NB4 (cell line): ENCODE data around the gene S1PR1.

Experiments used
- DNase-seq: peaks from one replicate; pipeline ENCODE4 v3.0.0; 2010; ENCODE audit warnings: low read depth
- H3K4me3 ChIP-seq: one replicate; pipeline ENCODE4 v1.5.1; 2011; ENCODE audit warnings: mild to moderate bottlenecking, low read depth, low read length, moderate library complexity
- MYC ChIP-seq: IDR thresholded peaks from 2 replicates; pipeline ENCODE4 v1.6.1; 2011; ENCODE audit warnings: low read depth, low read length
- POLR2A ChIP-seq: IDR thresholded peaks from 2 replicates; pipeline ENCODE4 v1.6.1; 2011; ENCODE audit warnings: mild to moderate bottlenecking; ENCODE audit not compliant: insufficient read length; ENCODE audit errors: extremely low read depth
- TF ChIP-seq, protein P1 (sequence below): IDR thresholded peaks from 2 replicates; pipeline ENCODE4 v1.6.1; 2011; ENCODE audit warnings: low read depth, low read length
- TF ChIP-seq, protein P2 (sequence below): IDR thresholded peaks from one replicate; pipeline ENCODE4 v1.5.1; 2012; ENCODE audit warnings: low read depth, low read length

S1PR1 gene

DNA sequence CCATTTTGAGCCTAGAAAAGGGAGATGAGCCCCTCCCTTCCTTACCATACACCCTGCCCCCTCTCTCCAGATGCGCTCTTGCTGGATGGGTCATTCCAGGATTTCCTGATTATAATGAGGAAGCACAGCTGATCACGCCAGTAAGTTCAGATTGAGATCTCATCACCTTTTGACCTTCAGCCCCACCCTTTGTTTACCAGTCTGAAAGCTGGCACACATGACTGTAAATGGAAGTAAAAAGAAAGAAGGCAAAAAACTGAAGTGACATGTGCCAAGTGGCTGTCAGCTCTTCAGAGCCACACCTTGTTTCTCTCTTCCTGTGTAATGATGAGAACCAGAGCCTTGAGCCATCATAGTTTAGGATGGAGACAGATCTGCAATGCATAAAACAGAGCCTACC is 27.9 kb downstream of the S1PR1 start:
- DNase-seq, result peak; percentile 4
- H3K4me3 ChIP-seq, result no peak overlapping the region
- TF ChIP-seq, protein P1, sequence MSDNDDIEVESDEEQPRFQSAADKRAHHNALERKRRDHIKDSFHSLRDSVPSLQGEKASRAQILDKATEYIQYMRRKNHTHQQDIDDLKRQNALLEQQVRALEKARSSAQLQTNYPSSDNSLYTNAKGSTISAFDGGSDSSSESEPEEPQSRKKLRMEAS, result 0 out of 2 replicates have a peak, but pooled peaks have one; percentile 14
- TF ChIP-seq MYC, result no peak

DNA sequence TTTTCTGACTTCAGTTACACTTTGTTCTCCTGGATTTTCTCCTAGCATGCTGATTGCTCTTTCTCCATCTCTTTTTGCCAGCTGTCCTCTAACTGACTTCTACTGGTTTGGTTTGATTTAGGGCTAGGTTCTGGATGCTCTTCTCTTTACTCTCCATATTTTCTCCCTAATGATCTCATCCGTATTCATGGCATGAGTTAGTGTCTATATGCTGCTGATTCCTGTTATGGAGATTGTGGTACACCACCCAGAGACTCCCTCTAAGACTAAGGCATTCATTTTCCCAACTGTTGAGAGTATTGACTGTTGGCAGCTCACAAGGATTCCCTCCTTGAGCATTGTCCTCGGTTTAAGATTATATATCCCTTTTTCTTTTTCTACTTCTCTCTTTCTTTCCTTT is 28.9 kb downstream of the S1PR1 start:
- H3K4me3 ChIP-seq, result no peak overlapping the region
- DNase-seq, result no peak
- TF ChIP-seq, protein P1, result no peak
- TF ChIP-seq, protein P2, sequence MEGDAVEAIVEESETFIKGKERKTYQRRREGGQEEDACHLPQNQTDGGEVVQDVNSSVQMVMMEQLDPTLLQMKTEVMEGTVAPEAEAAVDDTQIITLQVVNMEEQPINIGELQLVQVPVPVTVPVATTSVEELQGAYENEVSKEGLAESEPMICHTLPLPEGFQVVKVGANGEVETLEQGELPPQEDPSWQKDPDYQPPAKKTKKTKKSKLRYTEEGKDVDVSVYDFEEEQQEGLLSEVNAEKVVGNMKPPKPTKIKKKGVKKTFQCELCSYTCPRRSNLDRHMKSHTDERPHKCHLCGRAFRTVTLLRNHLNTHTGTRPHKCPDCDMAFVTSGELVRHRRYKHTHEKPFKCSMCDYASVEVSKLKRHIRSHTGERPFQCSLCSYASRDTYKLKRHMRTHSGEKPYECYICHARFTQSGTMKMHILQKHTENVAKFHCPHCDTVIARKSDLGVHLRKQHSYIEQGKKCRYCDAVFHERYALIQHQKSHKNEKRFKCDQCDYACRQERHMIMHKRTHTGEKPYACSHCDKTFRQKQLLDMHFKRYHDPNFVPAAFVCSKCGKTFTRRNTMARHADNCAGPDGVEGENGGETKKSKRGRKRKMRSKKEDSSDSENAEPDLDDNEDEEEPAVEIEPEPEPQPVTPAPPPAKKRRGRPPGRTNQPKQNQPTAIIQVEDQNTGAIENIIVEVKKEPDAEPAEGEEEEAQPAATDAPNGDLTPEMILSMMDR, result no peak
- TF ChIP-seq MYC, result no peak
- no peak for TF ChIP-seq POLR2A

DNA sequence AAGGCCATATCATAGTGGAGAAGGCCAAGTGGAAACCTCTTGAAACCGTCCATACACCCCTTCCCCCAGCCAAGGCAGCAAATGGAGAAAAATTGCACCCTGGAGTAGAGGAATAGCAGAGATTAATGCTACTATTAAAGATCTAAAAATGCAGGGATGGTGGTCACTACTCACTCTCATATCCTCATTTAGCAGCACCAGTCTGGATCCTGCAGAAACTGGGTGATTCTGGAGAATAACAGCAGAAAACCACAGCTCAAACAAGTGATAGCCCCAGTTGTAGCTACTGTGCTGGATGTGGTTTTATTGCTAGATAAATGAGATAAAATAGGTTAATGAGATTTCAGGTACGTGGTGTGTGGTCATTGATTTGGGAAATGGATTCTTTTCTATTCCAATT is 30.3 kb downstream of the S1PR1 start:
- TF ChIP-seq, protein P2, result no peak
- TF ChIP-seq MYC, result no peak
- TF ChIP-seq POLR2A, result no peak
- TF ChIP-seq, protein P1, result no peak
- no peak overlapping the region for H3K4me3 ChIP-seq
- DNase-seq, result no peak

DNA sequence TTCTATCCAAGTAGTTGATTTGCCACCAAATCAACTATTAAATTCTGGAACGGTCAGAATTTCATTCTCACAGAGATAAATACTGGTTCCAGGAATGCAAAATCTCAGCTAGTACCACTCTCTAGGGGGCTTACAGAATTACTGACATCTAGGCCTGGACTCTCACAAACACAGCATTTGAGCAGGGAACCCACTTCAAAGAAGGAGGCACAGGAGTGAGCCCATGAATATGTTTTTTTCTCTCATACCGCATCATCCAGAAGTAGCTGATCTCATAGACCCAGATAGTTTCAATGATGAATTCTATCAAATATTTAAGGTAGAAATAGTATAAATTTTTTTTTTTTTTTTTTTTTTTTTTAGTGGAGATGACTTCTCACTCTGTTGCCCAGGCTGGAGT is 32.1 kb downstream of the S1PR1 start:
- no peak for DNase-seq
- TF ChIP-seq, protein P1, result no peak
- TF ChIP-seq, protein P2, result no peak
- no peak for TF ChIP-seq MYC
- TF ChIP-seq POLR2A, result no peak
- no peak overlapping the region for H3K4me3 ChIP-seq

DNA sequence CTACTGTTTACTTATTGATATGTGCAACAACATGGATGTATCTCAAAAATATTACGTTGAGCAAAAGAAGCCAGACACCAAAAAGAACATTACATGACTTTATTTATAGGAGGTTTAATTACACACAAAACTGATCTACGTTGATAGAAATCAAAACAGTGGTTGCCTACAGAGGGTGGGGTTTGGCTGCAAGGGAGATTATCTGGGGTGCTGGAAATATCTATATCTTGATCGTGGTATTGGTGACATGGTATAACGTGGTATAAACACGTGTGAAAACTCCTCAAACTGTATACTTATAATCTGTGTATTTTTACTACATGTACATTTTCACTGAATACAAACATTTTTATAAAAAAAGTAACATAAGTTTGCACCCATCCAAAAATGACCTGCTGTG is 38.9 kb downstream of the S1PR1 start:
- no peak for DNase-seq
- TF ChIP-seq POLR2A, result no peak
- no peak overlapping the region for H3K4me3 ChIP-seq

DNA sequence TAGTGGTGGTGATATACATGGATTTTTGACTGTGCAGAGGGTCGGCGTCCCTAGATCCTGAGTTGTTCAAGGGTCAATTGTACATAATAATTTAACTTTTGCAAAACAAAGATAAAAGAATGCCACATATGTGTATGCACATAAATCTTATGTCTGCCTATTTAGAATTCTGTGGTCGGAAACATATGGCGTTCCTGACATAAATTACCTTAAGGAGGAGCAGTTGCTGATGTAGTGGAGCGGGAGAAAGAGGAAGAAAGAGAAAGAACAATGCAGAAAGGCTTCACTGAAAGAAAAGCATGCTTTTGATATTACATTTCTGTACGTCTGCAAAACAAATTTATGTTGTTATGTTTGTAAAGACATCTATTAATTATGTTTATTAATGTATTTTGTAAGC is 40.0 kb downstream of the S1PR1 start:
- DNase-seq, result no peak
- TF ChIP-seq, protein P2, result no peak
- TF ChIP-seq POLR2A, result no peak
- TF ChIP-seq MYC, result no peak
- TF ChIP-seq, protein P1, result no peak
- H3K4me3 ChIP-seq, result no peak overlapping the region

DNA sequence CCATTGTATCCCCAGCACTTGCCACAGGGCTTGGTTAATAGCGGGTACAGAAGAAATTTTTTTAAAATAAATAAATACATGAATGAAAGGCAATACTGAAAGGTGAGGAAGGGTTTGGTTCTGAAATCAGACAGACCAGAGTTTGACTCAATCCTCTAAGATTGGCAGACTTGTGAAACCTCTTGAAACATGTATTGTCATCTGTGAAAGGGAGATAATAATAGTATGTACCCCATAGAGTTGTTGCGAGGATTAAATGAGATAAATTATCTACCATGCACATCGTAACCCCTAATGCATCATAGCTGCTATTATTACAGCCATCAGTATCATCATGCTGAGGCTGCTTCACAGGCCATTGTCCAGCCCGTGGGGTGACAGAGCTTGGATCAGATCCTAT is 41.4 kb downstream of the S1PR1 start:
- no peak for DNase-seq
- TF ChIP-seq, protein P2, result no peak
- TF ChIP-seq, protein P1, result no peak
- TF ChIP-seq MYC, result no peak
- no peak for TF ChIP-seq POLR2A
- H3K4me3 ChIP-seq, result no peak overlapping the region
